Astrocyte (in vitro differentiated cells and primary cell): ENCODE data around the gene ZSCAN12. TPM values are rescaled to one million over a fixed set of nuclear protein-coding genes. Genes with fewer than 3 reads are reported as not detected.

ENCODE experiments used
- DNase-seq: peaks from one replicate; pipeline ENCODE4 v3.0.0-alpha.2; 2010; ENCODE audit warnings: low read depth
- FAIRE-seq: peaks from 2 replicates; lab custom pipeline; 2011; peaks lifted over from hg19 to GRCh38; lab: Jason Lieb, UNC
- H2AFZ ChIP-seq: 2 replicates; pipeline ENCODE4 v1.6.0; 2012; ENCODE audit warnings: low read depth, low read length, inconsistent platforms
- H3K27ac ChIP-seq: 2 replicates; pipeline ENCODE4 v1.5.1; 2011; ENCODE audit warnings: low read depth, low read length, inconsistent platforms
- H3K27me3 ChIP-seq: 2 replicates; pipeline ENCODE4 v1.6.0; 2011; ENCODE audit warnings: low read length, inconsistent platforms; ENCODE audit not compliant: insufficient read depth
- H3K36me3 ChIP-seq: 2 replicates; pipeline ENCODE4 v1.5.1; 2011; ENCODE audit warnings: low read length, inconsistent platforms; ENCODE audit not compliant: insufficient read depth
- H3K4me1 ChIP-seq: 2 replicates; pipeline ENCODE4 v1.5.1; 2011; ENCODE audit warnings: low read length, inconsistent platforms; ENCODE audit not compliant: insufficient read depth
- H3K4me2 ChIP-seq: 2 replicates; pipeline ENCODE4 v1.6.0; 2012; ENCODE audit warnings: low read length, inconsistent platforms
- H3K4me3 ChIP-seq: 2 replicates; pipeline ENCODE4 v1.5.1; 2011; ENCODE audit warnings: low read depth, mild to moderate bottlenecking, low read length, inconsistent platforms; ENCODE audit not compliant: insufficient read depth
- H3K79me2 ChIP-seq: 2 replicates; pipeline ENCODE4 v1.6.0; 2012; ENCODE audit warnings: mild to moderate bottlenecking, low read length, inconsistent platforms; ENCODE audit not compliant: insufficient read depth
- H3K9ac ChIP-seq: 2 replicates; pipeline ENCODE4 v1.6.0; 2012; ENCODE audit warnings: mild to moderate bottlenecking, low read length, inconsistent platforms
- H3K9me3 ChIP-seq: 2 replicates; pipeline ENCODE4 v1.5.1; 2012; ENCODE audit warnings: low read depth, mild to moderate bottlenecking, low read length, inconsistent platforms; ENCODE audit not compliant: insufficient read depth
- H4K20me1 ChIP-seq: 2 replicates; pipeline ENCODE4 v1.6.0; 2012; ENCODE audit warnings: low read length, inconsistent platforms; ENCODE audit not compliant: insufficient read depth
- H3K27ac Mint-ChIP-seq: one replicate; pipeline ENCODE4 v1.8.0; 2021; ENCODE audit warnings: mild to moderate bottlenecking, mixed read lengths; ENCODE audit not compliant: unreplicated experiment
- H3K27me3 Mint-ChIP-seq: one replicate; pipeline ENCODE4 v1.8.0; 2021; ENCODE audit warnings: low read depth, mixed read lengths; ENCODE audit not compliant: unreplicated experiment
- H3K36me3 Mint-ChIP-seq: one replicate; pipeline ENCODE4 v1.8.0; 2021; ENCODE audit warnings: low read depth, mixed read lengths; ENCODE audit not compliant: unreplicated experiment
- H3K4me1 Mint-ChIP-seq: one replicate; pipeline ENCODE4 v1.8.0; 2021; ENCODE audit warnings: low read depth, mixed read lengths; ENCODE audit not compliant: unreplicated experiment
- H3K4me3 Mint-ChIP-seq: one replicate; pipeline ENCODE4 v1.8.0; 2021; ENCODE audit warnings: mild to moderate bottlenecking, moderate library complexity, mixed read lengths; ENCODE audit not compliant: unreplicated experiment
- H3K9me3 Mint-ChIP-seq: one replicate; pipeline ENCODE4 v1.8.0; 2021; ENCODE audit warnings: mild to moderate bottlenecking, mixed read lengths; ENCODE audit not compliant: unreplicated experiment
- EZH2 ChIP-seq: IDR thresholded peaks from 2 replicates; pipeline ENCODE4 v1.6.1; 2012; ENCODE audit warnings: mild to moderate bottlenecking, low read length, inconsistent platforms; ENCODE audit not compliant: insufficient read depth
- total RNA-seq: library from RNA; stranded (reverse); gene quantifications from 2 replicates; pipeline ENCODE4 v1.2.1, GENCODE V29; 2021
- TF ChIP-seq, protein P1 (sequence below): IDR thresholded peaks from 2 replicates; pipeline ENCODE4 v1.5.1; 2011; ENCODE audit warnings: low read depth, mild to moderate bottlenecking, inconsistent platforms, low read length, moderate library complexity; ENCODE audit not compliant: insufficient read depth

ZSCAN12 gene
- total RNA-seq, 1 donor from 2014 or later, result 6.3 TPM

DNA sequence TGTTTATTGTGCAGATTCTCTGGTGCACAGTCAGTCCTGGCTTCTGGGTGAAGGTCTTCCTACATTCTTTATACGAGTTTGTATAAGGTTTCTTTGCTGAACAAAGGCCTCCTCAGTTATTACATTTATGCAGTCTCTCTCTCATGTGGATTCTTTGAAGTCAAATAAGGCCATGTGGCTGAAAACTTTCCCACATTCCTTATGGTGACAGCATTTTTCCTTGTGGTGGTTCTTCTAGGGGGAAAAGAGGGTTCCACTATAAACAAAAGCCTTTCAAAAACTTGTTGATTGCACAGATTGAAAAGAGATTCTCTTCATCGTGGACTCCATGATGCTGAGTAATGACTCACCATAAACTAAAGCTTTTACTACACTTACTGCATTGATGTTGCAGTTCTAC lies 19.2 kb downstream of the ZSCAN12 start:
- H3K9ac ChIP-seq, result no peak overlapping the region

DNA sequence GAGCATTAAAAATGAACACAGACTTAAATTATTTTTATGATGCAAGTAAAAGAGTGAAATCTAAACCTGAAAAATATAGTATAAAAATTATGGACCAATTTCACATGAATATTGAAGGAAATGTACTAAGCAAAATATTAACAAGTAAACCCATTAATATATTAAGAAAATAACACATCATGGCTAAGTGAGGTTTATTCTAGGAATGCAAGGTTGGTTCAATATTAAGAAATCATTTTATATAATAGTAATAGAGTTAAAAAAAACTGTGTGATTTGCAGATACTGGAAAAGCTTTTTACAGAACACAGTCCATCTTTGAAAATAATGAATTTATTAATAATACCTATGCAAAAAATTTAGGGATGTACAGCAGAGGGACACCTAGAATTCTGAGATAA lies 20.9 kb downstream of the ZSCAN12 start:
- FAIRE-seq, result no peak
- no peaks in the 10 kb centered on the region for H3K27me3 ChIP-seq

More for the DNA sequence above, 19.2 kb downstream of the ZSCAN12 start:
- H3K4me3 ChIP-seq, result no peak overlapping the region
- Mint-ChIP-seq H3K27me3 (no peaks in the 10 kb centered on the region), H3K9me3 (peaks cover 3% of the 10 kb centered on the region), H3K36me3 (peaks cover 22% of the 10 kb centered on the region), H3K4me1 (peaks cover 9% of the 10 kb centered on the region), H3K4me3 (peak overlapping the region; percentile 1), H3K27ac (no peak overlapping the region)
- H3K36me3 ChIP-seq, result peaks cover 19% of the 10 kb centered on the region
- TF ChIP-seq, protein P1, sequence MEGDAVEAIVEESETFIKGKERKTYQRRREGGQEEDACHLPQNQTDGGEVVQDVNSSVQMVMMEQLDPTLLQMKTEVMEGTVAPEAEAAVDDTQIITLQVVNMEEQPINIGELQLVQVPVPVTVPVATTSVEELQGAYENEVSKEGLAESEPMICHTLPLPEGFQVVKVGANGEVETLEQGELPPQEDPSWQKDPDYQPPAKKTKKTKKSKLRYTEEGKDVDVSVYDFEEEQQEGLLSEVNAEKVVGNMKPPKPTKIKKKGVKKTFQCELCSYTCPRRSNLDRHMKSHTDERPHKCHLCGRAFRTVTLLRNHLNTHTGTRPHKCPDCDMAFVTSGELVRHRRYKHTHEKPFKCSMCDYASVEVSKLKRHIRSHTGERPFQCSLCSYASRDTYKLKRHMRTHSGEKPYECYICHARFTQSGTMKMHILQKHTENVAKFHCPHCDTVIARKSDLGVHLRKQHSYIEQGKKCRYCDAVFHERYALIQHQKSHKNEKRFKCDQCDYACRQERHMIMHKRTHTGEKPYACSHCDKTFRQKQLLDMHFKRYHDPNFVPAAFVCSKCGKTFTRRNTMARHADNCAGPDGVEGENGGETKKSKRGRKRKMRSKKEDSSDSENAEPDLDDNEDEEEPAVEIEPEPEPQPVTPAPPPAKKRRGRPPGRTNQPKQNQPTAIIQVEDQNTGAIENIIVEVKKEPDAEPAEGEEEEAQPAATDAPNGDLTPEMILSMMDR, result no peak
- no peak for TF ChIP-seq EZH2
- H3K4me2 ChIP-seq, result no peak overlapping the region
- H3K79me2 ChIP-seq, result peaks cover 2% of the 10 kb centered on the region
- no peaks in the 10 kb centered on the region for H3K27me3 ChIP-seq
- H3K9me3 ChIP-seq, result no peaks in the 10 kb centered on the region
- peak; percentile 3 for DNase-seq
- H4K20me1 ChIP-seq, result no peaks in the 10 kb centered on the region
- H3K4me1 ChIP-seq, result no peaks in the 10 kb centered on the region
- no peak overlapping the region for H3K27ac ChIP-seq
- no peak overlapping the region for H2AFZ ChIP-seq
- FAIRE-seq, result no peak

DNA sequence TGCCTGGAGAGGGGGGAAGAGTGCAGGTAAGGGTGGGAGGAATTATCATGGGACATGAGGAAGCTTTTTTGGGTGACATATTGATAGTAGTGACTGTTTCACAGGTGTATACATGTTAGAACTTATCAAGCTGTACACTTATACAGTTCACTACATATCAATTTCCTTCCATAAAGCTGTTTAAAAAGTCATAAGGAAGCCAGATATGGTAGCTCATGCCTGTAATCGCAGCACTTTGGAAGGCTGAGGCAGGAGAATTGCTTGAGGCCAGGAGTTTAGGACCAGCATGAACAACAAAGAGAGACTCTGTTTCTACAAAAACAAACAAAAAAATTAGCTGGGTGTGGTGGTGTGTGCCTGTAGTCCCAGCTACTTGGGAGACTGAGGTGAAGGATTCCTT lies 21.7 kb downstream of the ZSCAN12 start:
- Histone ChIP-seq H3K4me2 (no peak overlapping the region), H4K20me1 (no peaks in the 10 kb centered on the region), H3K27me3 (no peaks in the 10 kb centered on the region), H2AFZ (no peak overlapping the region), H3K9ac (no peak overlapping the region), H3K4me3 (no peak overlapping the region), H3K79me2 (peaks cover 2% of the 10 kb centered on the region), H3K9me3 (no peaks in the 10 kb centered on the region), H3K27ac (no peak overlapping the region), H3K4me1 (no peaks in the 10 kb centered on the region), H3K36me3 (peaks cover 18% of the 10 kb centered on the region)
- TF ChIP-seq, protein P1, result no peak
- no peak for TF ChIP-seq EZH2
- FAIRE-seq, result no peak
- Mint-ChIP-seq H3K9me3 (peaks cover 3% of the 10 kb centered on the region), H3K27ac (no peak overlapping the region), H3K27me3 (no peaks in the 10 kb centered on the region), H3K4me3 (no peak overlapping the region), H3K4me1 (peaks cover 6% of the 10 kb centered on the region), H3K36me3 (peaks cover 22% of the 10 kb centered on the region)
- no peak for DNase-seq

More for the DNA sequence above, 20.9 kb downstream of the ZSCAN12 start:
- Mint-ChIP-seq H3K9me3 (peaks cover 3% of the 10 kb centered on the region), H3K4me1 (peaks cover 9% of the 10 kb centered on the region), H3K36me3 (peaks cover 22% of the 10 kb centered on the region), H3K4me3 (no peak overlapping the region), H3K27me3 (no peaks in the 10 kb centered on the region), H3K27ac (no peak overlapping the region)
- H2AFZ ChIP-seq, result no peak overlapping the region
- H3K36me3 ChIP-seq, result peaks cover 18% of the 10 kb centered on the region
- no peak for DNase-seq
- no peaks in the 10 kb centered on the region for H3K4me1 ChIP-seq
- no peaks in the 10 kb centered on the region for H3K9me3 ChIP-seq
- TF ChIP-seq EZH2, result no peak
- TF ChIP-seq, protein P1, result no peak
- H3K79me2 ChIP-seq, result peaks cover 2% of the 10 kb centered on the region
- no peak overlapping the region for H3K27ac ChIP-seq
- no peak overlapping the region for H3K9ac ChIP-seq
- no peak overlapping the region for H3K4me2 ChIP-seq
- no peak overlapping the region for H3K4me3 ChIP-seq
- no peaks in the 10 kb centered on the region for H4K20me1 ChIP-seq
